BJ (cell line): ENCODE data around the gene TBC1D21. TPM values are rescaled to one million over a fixed set of nuclear protein-coding genes. Genes with fewer than 3 reads are reported as not detected.
A peak's percentile ranks its signal among the peaks of the same experiment; 100 is the strongest.

ENCODE experiments used
- CTCF ChIA-PET: fragments of 350-600 bp; formaldehyde crosslinking; extraction: SDS; loops from one replicate; lab custom pipeline; 2021; ENCODE audit warnings: antibody characterized with exemption, inconsistent platforms; lab: Yijun Ruan, JAX
- POLR2A ChIA-PET: fragments of 300-600 bp; sonication (Branson Sonifier 250); formaldehyde crosslinking; extraction: SDS; loops from one replicate; lab custom pipeline; 2021; ENCODE audit warnings: antibody characterized with exemption; lab: Charles Lee
- DNase-seq: peaks from one replicate; pipeline ENCODE4 v3.0.0-alpha.2; 2011; ENCODE audit warnings: low read depth
- H3K27me3 ChIP-seq: 2 replicates; pipeline ENCODE4 v1.6.0; 2011; ENCODE audit warnings: low read length; ENCODE audit not compliant: control insufficient read depth, insufficient read depth
- H3K36me3 ChIP-seq: 2 replicates; pipeline ENCODE4 v1.5.1; 2011; ENCODE audit warnings: low read length; ENCODE audit not compliant: control insufficient read depth, insufficient read depth
- H3K4me3 ChIP-seq: 2 replicates; pipeline ENCODE4 v1.5.1; 2011; ENCODE audit warnings: low read depth, mild to moderate bottlenecking, control low read depth, low read length
- polyA plus RNA-seq: library from polyadenylated mRNA; depleted of rRNA; stranded (reverse); fragments of >200 nt; gene quantifications from 2 replicates; pipeline ENCODE4 v1.2.3, GENCODE V29; 2011
- TF ChIP-seq, protein P1 (sequence below): IDR thresholded peaks from 2 replicates; pipeline ENCODE4 v1.5.1; 2011; ENCODE audit warnings: low read depth, mild to moderate bottlenecking, control low read depth, inconsistent platforms, low read length, moderate library complexity; ENCODE audit not compliant: insufficient read depth

TBC1D21 gene
- polyA plus RNA-seq, 1 experiment = not detected

DNA sequence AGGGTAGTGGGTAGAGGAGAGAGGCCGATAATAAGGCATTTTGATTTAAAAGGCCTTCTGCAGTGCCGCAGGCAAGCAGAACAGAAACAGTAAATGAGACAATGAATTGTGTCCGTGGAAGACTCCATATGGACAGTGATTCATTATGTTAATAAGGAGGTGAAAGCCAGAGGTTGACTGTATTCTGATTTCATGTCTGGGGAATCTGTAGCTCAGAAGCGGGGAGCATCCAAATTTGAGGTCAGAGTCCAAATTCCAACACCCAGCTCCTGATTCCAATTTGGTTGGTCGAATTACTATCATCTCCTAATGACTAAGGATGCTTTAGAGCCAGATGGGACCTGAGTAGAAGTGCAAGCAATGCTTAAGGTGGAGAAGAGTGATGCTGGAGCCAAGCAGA is 1.0 kb upstream of the TBC1D21 start:
- no peak overlapping the region for H3K4me3 ChIP-seq
- no peaks in the 10 kb centered on the region for H3K36me3 ChIP-seq
- DNase-seq = peak; percentile 13
- H3K27me3 ChIP-seq = peaks cover 19% of the 10 kb centered on the region
- CTCF ChIA-PET = interaction anchor here (0.8 to 5.8 kb wide), 9 partner anchors 12 to 186 kb away, joined by 3 to 108 read pairs (median 7); no protein-coding TSS in a partner anchor
- TF ChIP-seq, protein P1, sequence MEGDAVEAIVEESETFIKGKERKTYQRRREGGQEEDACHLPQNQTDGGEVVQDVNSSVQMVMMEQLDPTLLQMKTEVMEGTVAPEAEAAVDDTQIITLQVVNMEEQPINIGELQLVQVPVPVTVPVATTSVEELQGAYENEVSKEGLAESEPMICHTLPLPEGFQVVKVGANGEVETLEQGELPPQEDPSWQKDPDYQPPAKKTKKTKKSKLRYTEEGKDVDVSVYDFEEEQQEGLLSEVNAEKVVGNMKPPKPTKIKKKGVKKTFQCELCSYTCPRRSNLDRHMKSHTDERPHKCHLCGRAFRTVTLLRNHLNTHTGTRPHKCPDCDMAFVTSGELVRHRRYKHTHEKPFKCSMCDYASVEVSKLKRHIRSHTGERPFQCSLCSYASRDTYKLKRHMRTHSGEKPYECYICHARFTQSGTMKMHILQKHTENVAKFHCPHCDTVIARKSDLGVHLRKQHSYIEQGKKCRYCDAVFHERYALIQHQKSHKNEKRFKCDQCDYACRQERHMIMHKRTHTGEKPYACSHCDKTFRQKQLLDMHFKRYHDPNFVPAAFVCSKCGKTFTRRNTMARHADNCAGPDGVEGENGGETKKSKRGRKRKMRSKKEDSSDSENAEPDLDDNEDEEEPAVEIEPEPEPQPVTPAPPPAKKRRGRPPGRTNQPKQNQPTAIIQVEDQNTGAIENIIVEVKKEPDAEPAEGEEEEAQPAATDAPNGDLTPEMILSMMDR = no peak
- POLR2A ChIA-PET = no interaction called here

DNA sequence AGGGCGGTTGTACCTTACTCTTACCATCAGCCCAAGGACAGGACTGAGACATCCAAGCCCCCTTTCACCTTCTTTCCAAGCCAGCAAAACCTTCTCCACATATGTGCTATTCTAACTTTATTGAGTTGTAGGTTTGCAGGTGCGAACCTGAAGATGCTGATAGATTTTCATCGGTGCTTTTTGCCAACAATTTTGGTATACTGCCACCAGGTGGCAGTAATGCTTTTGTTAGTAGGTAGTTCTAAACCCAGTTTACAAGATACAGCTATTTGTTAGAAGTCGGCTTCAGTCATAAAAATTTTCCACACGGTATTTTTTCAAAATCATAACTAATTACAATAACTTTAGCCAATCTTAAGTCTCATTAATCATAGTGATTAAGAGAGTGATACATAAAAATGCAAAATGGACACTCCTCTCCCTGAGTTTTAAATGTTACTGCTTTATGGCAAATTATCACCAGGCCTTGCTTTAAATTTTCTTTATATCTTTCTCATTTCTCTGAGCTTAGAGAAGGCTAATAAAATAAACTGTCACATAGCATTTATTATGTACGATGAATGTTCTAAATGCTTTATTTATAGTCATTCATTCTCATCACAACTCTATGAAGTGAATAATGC is 636 bp downstream of the TBC1D21 start:
- TF ChIP-seq, protein P1 = peak; percentile 61
- Histone ChIP-seq H3K27me3 (peaks cover 14% of the 10 kb centered on the region), H3K4me3 (no peak overlapping the region), H3K36me3 (no peaks in the 10 kb centered on the region)
- ChIA-PET CTCF (interaction anchor here (0.6 to 5.8 kb wide), 38 partner anchors 9 to 434 kb away, joined by 3 to 108 read pairs (median 4); no protein-coding TSS in a partner anchor), POLR2A (no interaction called here)
- DNase-seq = no peak

DNA sequence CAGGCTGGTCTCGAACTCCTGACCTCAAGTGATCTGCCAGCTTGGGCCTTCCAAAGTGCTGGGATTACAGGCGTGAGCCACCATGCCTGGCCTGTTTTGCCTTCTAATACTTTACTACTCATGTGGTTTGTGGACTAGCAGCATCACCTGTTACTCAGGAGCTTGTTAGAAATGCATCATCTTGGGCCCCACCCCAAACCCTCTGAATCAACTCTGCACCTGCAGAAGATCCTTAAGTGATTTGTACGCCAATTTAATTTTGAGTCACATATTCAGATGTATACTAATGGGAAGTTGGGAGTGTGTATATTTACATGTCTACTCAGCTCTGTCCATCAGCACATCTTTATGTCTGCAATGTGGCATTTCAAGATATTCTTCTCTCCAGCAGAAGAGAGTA is 6.1 kb downstream of the TBC1D21 start:
- H3K36me3 ChIP-seq = no peaks in the 10 kb centered on the region
- TF ChIP-seq, protein P1 = no peak
- ChIA-PET POLR2A (no interaction called here), CTCF (interaction anchor here (0.6 to 2.2 kb wide), 5 partner anchors 10 to 28 kb away, joined by 3 to 7 read pairs (median 4); no protein-coding TSS in a partner anchor)
- H3K4me3 ChIP-seq = no peak overlapping the region
- no peak for DNase-seq
- H3K27me3 ChIP-seq = peaks cover 10% of the 10 kb centered on the region

DNA sequence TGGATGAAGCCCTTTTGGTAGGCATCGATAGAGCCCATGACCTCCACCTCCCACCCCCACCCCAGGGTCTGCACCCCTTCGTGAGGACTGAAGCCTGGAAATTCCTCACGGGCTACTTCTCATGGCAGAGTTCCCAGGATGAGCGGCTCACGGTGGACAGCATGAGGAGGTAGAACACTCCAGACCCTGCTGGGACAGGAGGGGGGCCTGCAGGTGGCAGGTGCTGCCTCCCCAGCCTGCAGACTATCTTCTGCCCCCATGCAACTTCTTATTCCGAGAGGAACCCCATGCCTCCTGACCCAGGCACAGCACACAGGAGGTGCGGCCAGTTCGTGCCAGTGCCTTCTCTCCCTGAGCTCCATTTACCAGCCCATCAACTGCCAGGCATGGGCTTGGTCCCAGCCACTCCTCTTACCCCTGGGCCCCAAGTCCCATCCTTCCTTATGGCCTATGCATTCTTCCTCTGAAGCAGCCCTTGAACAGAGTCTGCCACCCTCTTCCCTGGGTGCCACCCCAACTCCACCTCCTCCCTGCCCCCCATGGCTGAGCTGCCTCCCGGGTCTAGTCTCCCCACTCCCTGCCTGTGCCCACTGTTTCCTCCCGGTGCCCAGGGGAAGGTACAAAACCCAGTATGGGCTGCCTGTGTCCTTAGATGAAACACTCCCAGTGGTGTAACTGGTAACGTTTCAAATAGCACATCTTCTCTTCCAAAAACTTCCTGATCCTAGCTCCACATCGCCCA is 8.4 kb downstream of the TBC1D21 start:
- ChIA-PET CTCF (interaction anchor here (0.6 to 2.8 kb wide), 3 partner anchors 16 to 746 kb away, joined by 3 to 9 read pairs (median 3); no protein-coding TSS in a partner anchor), POLR2A (no interaction called here)
- TF ChIP-seq, protein P1 = no peak
- DNase-seq = no peak
- Histone ChIP-seq H3K36me3 (no peaks in the 10 kb centered on the region), H3K27me3 (peaks cover 16% of the 10 kb centered on the region), H3K4me3 (no peak overlapping the region)

DNA sequence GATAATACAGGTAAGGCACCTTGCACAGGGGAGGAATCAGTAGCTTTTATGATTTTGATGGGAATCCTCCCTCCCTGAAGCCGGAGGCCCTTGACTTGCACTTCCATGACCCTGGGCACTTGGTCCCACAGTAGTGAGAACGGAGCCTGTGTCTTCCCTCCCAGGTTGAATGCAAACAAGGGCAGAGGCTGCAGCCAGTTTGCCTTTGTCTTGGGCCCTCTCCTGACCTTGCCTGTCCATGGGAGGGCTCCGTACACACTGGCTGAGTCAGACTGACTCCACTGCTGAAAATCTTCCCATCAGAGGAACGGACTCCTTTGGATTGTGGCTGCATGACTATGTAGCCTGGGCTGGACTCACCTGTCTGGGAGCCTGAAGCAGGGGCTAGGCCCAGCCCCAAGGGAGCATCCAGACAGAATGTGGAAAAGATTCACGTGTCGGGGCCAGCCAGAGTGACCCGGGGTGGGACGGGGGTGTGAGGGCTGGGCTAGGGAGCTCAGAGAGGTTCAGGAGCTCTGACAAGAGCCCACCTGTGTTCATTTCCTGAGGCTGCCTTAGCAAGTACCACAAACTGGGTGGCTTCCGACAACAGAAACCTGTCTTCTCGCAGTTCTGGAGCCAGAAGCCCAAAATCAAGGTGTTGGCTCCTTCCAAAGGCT is 9.5 kb downstream of the TBC1D21 start:
- POLR2A ChIA-PET = no interaction called here
- DNase-seq = no peak
- CTCF ChIA-PET = interaction anchor here (0.6 to 2.8 kb wide), 2 partner anchors 15 to 26 kb away, joined by 3 to 9 read pairs; no protein-coding TSS in a partner anchor
- TF ChIP-seq, protein P1 = no peak
- H3K36me3 ChIP-seq = no peaks in the 10 kb centered on the region
- peaks cover 20% of the 10 kb centered on the region for H3K27me3 ChIP-seq
- H3K4me3 ChIP-seq = no peak overlapping the region
